NCI-H748 (cell line): Measurements from ENCODE around the gene CDKN2A.
"Not testable (repeated sequence)": the region's sequence is repeated elsewhere in the genome, so short reads cannot be mapped to it uniquely, and the experiment has no call there.

ENCODE experiments used
- DNase-seq: peaks from one replicate; lab custom pipeline; 2025; ENCODE audit not compliant: unreplicated experiment; lab: John Stamatoyannopoulos, UW

CDKN2A gene

GRCh38 chr9:21982861-21983560, 11.2 kb downstream of the CDKN2A start:
- DNase-seq, result no peak

- no peak for DNase-seq
Observed at GRCh38 chr9:21982391-21982790, 11.8 kb downstream of the CDKN2A start.

GRCh38 chr9:21976334-21976875, 17.8 kb downstream of the CDKN2A start:
- DNase-seq, result no peak

GRCh38 chr9:21974722-21975409, 19.3 kb downstream of the CDKN2A start:
- peak; percentile 95 for DNase-seq

- peak; percentile 87 for DNase-seq
Observed at GRCh38 chr9:21974343-21974721, 19.9 kb downstream of the CDKN2A start.

- DNase-seq, result no peak
Observed at GRCh38 chr9:21972361-21972760, 21.8 kb downstream of the CDKN2A start.

- no peak for DNase-seq
Observed at GRCh38 chr9:21970800-21971640, 23.2 kb downstream of the CDKN2A start.

- no peak for DNase-seq
Observed at GRCh38 chr9:21969951-21970799, 24.0 kb downstream of the CDKN2A start.

GRCh38 chr9:21969011-21969940, 24.9 kb downstream of the CDKN2A start:
- no peak for DNase-seq

- DNase-seq, result no peak
Observed at GRCh38 chr9:21968331-21969010, 25.7 kb downstream of the CDKN2A start.

GRCh38 chr9:21967702-21968101, 26.5 kb downstream of the CDKN2A start:
- DNase-seq, result no peak

GRCh38 chr9:21967169-21967568, 27.0 kb downstream of the CDKN2A start:
- DNase-seq, result no peak

- no peak for DNase-seq
Observed at GRCh38 chr9:21966140-21966851, 27.9 kb downstream of the CDKN2A start.

GRCh38 chr9:21965401-21965951, 28.7 kb downstream of the CDKN2A start:
- no peak for DNase-seq

- no peak for DNase-seq
Observed at GRCh38 chr9:21964925-21965385, 29.2 kb downstream of the CDKN2A start.

GRCh38 chr9:21961569-21961968, 32.6 kb downstream of the CDKN2A start:
- DNase-seq, result no peak

- not testable (repeated sequence) for DNase-seq
Observed at GRCh38 chr9:21959268-21959667, 34.9 kb downstream of the CDKN2A start.

GRCh38 chr9:21958833-21959232, 35.4 kb downstream of the CDKN2A start:
- DNase-seq, result no peak
